Memory B cell (primary cell): ENCODE data around the gene ATP11A.
"Not testable (repeated sequence)": the region's sequence is repeated elsewhere in the genome, so short reads cannot be mapped to it uniquely, and the experiment has no call there.

Experiments used
- ATAC-seq: fragments of 150-1000 bp; cut with Tn5 transposase; 2 replicates; pipeline ENCODE4 v1.10.0; 2021; ENCODE audit warnings: low read depth, mild to moderate bottlenecking, moderate library complexity
- DNase-seq, 2 donors: peaks; one replicate each; pipeline ENCODE4 v3.0.0; 2022; ENCODE audit warnings: low spot score in 2 of 2
- H3K27ac Mint-ChIP-seq: one replicate; pipeline ENCODE4 v1.8.0; 2022; ENCODE audit warnings: mild to moderate bottlenecking, moderate library complexity, mixed read lengths
- H3K27me3 Mint-ChIP-seq: one replicate; pipeline ENCODE4 v1.8.0; 2022; ENCODE audit warnings: mixed read lengths
- H3K36me3 Mint-ChIP-seq: one replicate; pipeline ENCODE4 v1.8.0; 2022; ENCODE audit warnings: mild to moderate bottlenecking, mixed read lengths
- H3K4me1 Mint-ChIP-seq: one replicate; pipeline ENCODE4 v1.8.0; 2022; ENCODE audit warnings: mixed read lengths
- H3K4me3 Mint-ChIP-seq: one replicate; pipeline ENCODE4 v1.8.0; 2022; ENCODE audit warnings: mild to moderate bottlenecking, moderate library complexity, mixed read lengths
- H3K9me3 Mint-ChIP-seq: one replicate; pipeline ENCODE4 v1.8.0; 2022; ENCODE audit warnings: mixed read lengths

Gene ATP11A

DNA sequence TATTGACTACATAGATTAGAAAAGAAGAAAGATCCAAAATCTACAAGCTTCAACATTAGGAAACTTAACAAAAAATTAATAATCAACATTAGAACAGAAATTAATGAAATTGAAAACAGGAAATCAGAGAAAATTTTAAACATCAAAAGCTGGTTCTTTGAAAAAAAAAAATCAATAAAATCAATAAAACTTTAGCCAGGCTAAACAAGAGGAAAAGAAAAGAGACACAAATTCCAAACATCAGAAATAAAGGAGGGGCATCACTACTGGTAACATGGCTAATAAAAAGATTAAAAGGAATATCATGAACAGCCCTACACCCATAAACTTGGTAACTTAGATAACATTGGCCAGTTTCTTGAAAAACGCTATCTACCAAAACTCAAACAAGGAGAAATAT, 110.2 kb downstream of the ATP11A start:
- H3K36me3 Mint-ChIP-seq: peaks cover 18% of the 10 kb centered on the region
- no peak overlapping the region for H3K27ac Mint-ChIP-seq
- peaks cover 11% of the 10 kb centered on the region for H3K9me3 Mint-ChIP-seq
- DNase-seq (no peak), ATAC-seq (no peak)
- no peak overlapping the region for H3K4me3 Mint-ChIP-seq
- peaks cover 5% of the 10 kb centered on the region for H3K27me3 Mint-ChIP-seq
- peaks cover 10% of the 10 kb centered on the region for H3K4me1 Mint-ChIP-seq

DNA sequence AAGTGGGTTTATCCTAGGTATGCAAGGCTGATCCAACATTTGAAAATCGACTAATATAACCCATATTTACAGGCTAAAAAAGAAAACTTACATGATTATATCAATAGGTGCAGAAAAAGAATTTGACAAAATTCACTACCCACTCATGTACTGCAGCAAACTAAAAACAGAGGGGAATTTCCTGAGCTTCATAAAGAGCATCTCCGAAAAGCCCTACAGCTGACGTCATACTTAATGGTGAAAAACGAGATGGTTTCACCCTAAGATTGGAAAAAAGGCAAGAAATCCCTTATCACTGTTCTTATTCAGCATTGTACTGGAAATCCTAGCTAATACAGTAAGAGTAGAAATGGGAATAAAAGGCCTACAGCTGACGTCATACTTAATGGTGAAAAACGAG, 111.0 kb downstream of the ATP11A start:
- H3K27ac Mint-ChIP-seq, H3K27me3 Mint-ChIP-seq: not testable (repeated sequence)

DNA sequence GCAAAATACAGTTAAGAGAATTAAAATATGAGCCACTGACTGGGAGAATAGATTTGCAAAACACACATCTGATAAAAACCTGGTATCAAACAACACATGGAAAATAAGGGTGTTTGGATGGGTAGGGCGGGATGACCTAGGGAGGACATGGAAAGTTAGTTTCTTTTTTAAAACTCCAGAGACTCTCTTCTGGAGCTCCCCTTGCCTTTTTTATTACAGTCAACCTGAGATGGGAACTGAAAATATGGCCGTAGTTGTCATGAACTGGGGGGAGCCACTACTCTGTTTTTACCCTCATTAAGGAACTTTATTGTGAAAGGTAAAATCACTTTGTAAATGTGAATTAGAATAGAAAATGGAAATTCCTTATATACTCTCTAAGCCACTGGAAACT, 113.0 kb downstream of the ATP11A start:
- peaks cover 10% of the 10 kb centered on the region for H3K4me1 Mint-ChIP-seq
- ATAC-seq (no peak), DNase-seq (no peak)
- peak overlapping the region; percentile 45 for H3K27ac Mint-ChIP-seq
- H3K36me3 Mint-ChIP-seq: peaks cover 20% of the 10 kb centered on the region
- peaks cover 3% of the 10 kb centered on the region for H3K27me3 Mint-ChIP-seq
- peaks cover 9% of the 10 kb centered on the region for H3K9me3 Mint-ChIP-seq
- no peak overlapping the region for H3K4me3 Mint-ChIP-seq

More for the DNA sequence above, 111.0 kb downstream of the ATP11A start:
- DNase-seq, H3K4me1 Mint-ChIP-seq, H3K4me3 Mint-ChIP-seq: not testable (repeated sequence)
- H3K36me3 Mint-ChIP-seq: peaks cover 18% of the 10 kb centered on the region
- H3K9me3 Mint-ChIP-seq: peaks cover 11% of the 10 kb centered on the region
- peak; percentile 43 for ATAC-seq

DNA sequence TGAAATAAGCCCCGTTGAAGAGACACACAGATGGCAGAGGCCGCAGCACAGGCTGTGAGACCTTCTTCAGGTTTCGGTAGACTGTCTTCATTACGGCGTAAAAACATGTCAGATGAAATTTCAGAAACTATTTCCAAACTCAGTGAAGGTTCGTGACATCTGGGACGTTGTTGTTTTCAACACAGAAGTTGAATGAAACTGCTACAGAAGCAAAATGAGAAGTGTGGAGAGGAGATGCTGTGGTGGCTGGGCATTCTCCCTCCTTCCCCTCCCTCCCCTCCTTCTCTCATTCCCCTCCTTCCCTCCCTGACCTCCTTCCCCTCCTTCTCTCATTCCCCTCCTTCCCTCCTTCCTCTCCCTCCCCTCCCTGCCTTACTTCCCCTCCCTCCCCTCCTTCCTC, 113.6 kb downstream of the ATP11A start:
- Mint-ChIP-seq H3K27me3 (peaks cover 3% of the 10 kb centered on the region), H3K27ac (peak overlapping the region; percentile 74), H3K4me1 (peaks cover 10% of the 10 kb centered on the region), H3K9me3 (peaks cover 8% of the 10 kb centered on the region), H3K36me3 (peaks cover 21% of the 10 kb centered on the region), H3K4me3 (no peak overlapping the region)
- no peak for ATAC-seq
- no peak for DNase-seq

DNA sequence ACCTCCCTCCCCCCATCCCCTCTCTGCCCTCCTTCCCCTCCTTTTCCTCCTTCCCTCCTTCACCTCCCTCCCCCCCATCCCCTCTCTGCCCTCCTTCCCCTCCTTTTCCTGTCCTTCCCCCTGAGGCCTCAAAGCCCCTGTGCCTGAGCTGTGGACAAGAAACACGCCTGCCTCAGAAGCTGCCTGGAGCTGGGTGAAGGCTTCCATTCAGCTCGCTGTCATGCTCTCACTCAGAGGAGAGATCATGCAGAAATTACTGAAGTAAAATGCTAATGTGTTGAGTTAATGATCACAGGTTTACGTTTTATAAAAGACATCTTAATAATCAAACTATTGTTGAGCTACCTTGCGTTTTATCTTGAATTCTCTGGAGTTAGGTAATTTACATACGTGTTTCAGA, 114.5 kb downstream of the ATP11A start:
- H3K27me3 Mint-ChIP-seq: peaks cover 1% of the 10 kb centered on the region
- H3K4me3 Mint-ChIP-seq: no peak overlapping the region
- peaks cover 2% of the 10 kb centered on the region for H3K9me3 Mint-ChIP-seq
- peaks cover 10% of the 10 kb centered on the region for H3K4me1 Mint-ChIP-seq
- DNase-seq (no peak), ATAC-seq (no peak)
- peaks cover 17% of the 10 kb centered on the region for H3K36me3 Mint-ChIP-seq
- H3K27ac Mint-ChIP-seq: no peak overlapping the region

DNA sequence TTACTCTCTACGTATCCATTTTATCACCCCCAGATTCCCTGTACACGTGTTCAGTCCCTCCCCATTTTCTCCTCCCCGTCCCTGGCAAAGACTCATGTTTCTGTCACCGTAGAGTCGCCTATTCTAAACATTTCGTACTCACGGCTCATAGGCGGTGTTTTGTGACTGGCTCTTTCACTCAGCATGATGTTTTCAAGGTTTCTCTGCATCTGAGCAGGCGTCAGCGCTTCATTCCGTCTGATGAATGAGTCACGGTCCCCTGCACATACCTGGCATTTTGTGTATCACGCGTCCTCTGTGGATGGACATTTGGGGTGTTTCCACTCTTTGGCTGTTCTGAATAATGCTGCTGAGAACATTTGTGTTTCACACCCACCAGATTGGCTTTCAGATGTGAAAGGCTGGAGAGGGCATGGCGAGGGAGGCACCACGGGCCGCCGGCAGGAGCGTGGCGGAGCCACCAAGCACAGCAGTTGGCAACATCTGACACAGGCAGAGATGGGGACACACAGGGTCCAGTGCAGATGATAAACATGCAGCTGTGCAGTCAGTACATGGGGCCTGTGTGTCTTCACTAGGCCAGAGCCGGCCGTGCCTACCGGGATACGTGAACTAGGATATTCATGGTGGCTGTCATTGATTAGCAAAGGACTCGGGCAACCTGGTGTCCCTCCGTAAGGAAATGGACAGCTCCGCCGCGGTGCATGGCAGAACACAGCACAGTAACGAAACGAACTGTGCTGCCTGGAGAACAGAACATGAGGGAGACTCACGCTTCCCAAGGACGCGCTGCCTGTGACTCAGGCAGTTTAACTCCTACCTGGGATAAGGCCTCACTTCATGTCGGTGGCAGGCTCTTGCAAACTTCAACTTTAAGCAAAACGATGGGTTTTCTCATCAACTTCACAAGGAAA, 117.2 kb downstream of the ATP11A start:
- ATAC-seq (no peak), DNase-seq (no peak)
- Mint-ChIP-seq H3K36me3 (peaks cover 23% of the 10 kb centered on the region), H3K27ac (no peak overlapping the region), H3K27me3 (no peaks in the 10 kb centered on the region), H3K9me3 (no peaks in the 10 kb centered on the region), H3K4me1 (peaks cover 8% of the 10 kb centered on the region), H3K4me3 (no peak overlapping the region)

DNA sequence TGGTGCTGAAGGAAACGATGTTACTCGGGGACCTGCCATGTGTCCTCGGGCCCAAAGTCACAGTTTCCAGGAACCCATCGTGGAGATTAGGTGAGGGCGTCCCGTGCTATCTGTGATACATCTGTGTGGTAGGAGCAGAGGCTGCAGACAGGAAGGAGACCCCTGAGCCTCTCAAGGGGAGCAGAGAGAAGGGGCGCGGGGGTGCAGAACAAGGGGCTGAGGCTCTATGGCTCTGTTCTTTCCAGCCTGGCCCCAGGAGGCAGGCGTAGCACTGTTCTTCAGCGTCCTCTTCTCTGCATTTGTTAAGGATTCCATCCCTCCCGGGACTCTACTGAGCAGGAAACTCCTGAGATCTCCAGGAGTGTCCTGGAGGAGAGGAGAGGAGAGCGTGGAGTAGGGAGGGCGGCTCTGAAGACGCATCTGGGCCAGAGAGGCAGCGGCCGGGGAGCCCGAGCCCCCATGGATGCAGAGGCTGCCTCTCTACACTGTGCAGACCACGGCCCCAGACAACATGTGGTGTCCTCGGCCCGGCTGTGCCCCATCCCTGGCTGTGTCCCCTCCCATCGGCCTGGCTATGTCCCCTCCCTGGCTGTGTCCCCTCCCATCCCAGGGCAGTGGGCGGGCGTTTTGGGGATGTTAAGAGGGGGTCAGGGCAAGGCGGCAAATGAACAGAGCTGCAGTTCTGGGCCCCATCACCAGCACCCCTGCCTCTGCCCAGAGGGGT, 118.0 kb downstream of the ATP11A start:
- H3K4me3 Mint-ChIP-seq: no peak overlapping the region
- peaks cover 2% of the 10 kb centered on the region for H3K4me1 Mint-ChIP-seq
- ATAC-seq (no peak), DNase-seq (no peak)
- no peaks in the 10 kb centered on the region for H3K27me3 Mint-ChIP-seq
- peaks cover 26% of the 10 kb centered on the region for H3K36me3 Mint-ChIP-seq
- no peaks in the 10 kb centered on the region for H3K9me3 Mint-ChIP-seq
- no peak overlapping the region for H3K27ac Mint-ChIP-seq

DNA sequence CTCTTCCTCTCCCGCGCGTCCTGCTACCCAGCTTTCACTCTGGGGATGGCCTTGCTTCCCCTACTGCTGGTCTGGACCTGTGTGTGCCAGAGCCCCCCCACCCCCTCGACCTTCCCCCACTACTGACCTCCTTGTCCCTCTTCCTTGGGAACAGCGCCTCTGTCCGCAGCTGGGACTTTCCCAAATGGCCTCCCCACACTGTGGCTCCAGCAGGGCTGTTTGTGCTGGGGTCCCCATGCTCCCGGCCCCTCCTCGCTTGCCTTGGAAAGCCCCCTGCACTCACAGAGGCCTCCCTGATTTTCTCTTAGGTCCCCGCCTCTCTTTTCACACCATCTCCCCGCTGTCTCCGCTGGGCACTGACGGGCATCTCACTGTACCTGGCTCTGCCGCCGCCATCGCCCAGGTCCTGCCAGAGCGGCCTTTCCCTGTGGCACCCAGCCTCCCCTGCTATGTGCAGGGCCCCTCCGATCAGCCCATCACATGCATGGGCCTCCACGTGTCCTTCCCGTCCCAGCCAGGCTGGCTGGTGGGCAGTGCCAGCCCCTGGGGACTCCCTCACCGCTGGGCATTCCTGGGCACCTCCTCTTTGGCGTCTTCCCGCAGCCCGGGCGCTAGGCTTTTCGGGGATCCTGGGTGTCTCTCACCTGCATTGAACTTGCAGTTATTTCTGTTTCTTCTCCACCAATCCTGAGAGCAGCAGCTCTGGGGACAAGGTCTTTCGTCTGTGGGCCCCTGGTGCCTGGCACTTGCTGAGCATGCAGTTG, 118.7 kb downstream of the ATP11A start:
- Mint-ChIP-seq H3K9me3 (no peaks in the 10 kb centered on the region), H3K4me3 (no peak overlapping the region), H3K27ac (no peak overlapping the region), H3K27me3 (no peaks in the 10 kb centered on the region), H3K36me3 (peaks cover 28% of the 10 kb centered on the region), H3K4me1 (peaks cover 2% of the 10 kb centered on the region)
- no peak for DNase-seq
- no peak for ATAC-seq

DNA sequence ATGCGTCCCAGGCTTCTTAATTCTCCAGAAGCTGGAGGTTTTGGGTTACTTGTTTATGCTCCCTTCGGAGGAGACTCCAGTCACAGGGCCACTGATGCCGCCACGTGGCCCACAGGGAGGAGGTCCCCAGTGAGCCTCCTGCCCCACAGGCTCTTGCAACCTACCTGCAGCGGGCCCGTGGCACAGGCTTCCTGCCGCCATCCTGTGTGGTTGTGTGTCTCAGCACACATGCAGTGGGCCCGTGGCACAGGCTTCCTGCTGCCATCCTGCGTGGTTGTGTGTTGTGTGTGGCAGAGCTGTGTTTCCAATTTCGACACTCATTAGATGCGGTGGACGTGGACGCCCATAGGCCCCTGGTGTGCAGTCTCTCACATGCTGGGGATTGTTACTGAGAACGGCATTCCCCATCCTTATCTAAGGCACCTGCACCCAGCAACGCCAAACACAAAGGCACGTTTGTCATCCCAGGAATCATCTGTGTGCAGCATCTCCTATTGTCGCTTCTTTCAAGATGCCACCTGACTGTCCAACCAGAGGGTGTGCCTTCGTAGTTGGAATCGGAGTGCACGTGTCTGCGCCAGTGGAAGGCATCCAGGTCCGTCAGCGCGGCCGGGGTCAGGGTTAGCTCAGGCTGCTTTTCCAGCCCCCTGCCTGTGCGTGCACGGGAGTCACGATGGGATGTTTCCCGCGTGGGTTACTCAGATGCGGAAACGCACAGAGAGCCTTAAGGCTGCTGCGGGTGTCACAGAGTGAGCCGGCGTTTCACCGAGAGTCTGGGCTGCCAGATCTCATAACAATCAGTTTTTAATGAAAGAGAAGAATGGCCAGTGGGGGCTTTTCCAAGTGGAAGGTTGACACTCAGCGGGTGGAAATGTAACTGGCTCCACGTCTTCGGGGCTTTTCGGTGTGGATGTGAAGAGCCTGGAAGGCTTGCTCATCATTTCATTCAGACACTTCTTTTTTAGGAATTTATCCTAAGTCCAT, 119.8 kb downstream of the ATP11A start:
- no peak for DNase-seq
- H3K4me1 Mint-ChIP-seq: peaks cover 2% of the 10 kb centered on the region
- peaks cover 32% of the 10 kb centered on the region for H3K36me3 Mint-ChIP-seq
- no peak overlapping the region for H3K27ac Mint-ChIP-seq
- H3K27me3 Mint-ChIP-seq: no peaks in the 10 kb centered on the region
- no peaks in the 10 kb centered on the region for H3K9me3 Mint-ChIP-seq
- no peak overlapping the region for H3K4me3 Mint-ChIP-seq
- no peak for ATAC-seq

DNA sequence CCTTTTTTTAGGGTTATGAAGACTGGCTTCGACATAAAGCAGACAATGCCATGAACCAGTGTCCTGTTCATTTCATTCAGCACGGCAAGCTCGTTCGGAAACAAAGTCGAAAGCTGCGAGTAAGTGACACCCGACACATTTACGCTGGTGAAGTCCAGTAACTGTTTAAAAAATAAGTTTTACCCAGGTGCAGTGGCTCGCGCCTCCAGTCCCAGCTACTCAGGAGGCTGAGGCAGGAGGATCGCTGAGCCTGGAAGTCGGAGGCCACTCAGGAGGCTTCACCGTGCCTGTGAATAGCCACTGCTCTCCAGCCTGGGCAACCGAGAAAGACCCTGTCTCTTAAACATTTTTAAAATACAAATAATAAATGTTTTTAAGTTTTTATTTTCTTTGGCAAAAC, 120.8 kb downstream of the ATP11A start:
- no peaks in the 10 kb centered on the region for H3K27me3 Mint-ChIP-seq
- H3K36me3 Mint-ChIP-seq: peaks cover 39% of the 10 kb centered on the region

DNA sequence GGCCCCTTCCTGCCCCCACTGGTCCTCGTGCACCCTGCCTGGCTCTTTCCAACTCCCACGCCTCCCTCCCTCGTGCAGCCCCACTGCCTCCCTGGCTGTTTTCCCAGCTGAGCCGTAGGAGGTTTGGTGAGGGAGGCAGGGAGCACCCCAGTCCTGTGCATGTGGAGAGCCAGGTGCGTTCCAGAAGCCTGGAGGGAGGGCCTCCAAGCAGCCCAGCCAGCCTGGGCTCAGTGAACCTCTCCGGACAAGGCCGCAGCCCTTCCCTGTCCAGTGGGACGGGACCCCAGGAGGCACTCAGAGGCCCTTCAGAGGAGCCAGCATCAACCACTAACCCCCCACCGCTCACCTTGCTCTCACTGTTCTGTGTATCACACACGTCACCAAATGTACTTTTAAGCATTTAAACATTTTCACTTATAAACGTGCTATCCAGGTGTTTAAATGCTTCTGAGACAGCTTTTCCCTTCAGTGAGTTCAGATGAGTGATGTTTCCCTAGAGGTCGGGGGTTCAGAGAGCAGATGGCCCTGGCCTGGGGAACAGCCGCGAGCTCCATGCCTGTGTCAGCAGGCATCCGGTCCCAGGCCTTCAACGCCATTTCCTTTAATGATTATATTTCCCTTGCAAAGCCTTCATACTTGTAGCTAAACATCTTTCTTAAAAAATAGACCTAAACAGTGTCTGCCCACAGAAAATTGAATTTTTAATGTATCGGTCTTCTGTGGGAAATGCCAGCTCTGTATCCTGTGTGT, 122.6 kb downstream of the ATP11A start:
- peaks cover 42% of the 10 kb centered on the region for H3K36me3 Mint-ChIP-seq
- DNase-seq (no peak), ATAC-seq (no peak)
- no peaks in the 10 kb centered on the region for H3K9me3 Mint-ChIP-seq
- H3K4me1 Mint-ChIP-seq: peaks cover 2% of the 10 kb centered on the region
- H3K27me3 Mint-ChIP-seq: no peaks in the 10 kb centered on the region
- no peak overlapping the region for H3K27ac Mint-ChIP-seq
- H3K4me3 Mint-ChIP-seq: no peak overlapping the region

More for the DNA sequence above, 120.8 kb downstream of the ATP11A start:
- no peaks in the 10 kb centered on the region for H3K9me3 Mint-ChIP-seq
- peaks cover 2% of the 10 kb centered on the region for H3K4me1 Mint-ChIP-seq
- H3K27ac Mint-ChIP-seq: no peak overlapping the region
- no peak overlapping the region for H3K4me3 Mint-ChIP-seq
- DNase-seq (no peak), ATAC-seq (no peak)

DNA sequence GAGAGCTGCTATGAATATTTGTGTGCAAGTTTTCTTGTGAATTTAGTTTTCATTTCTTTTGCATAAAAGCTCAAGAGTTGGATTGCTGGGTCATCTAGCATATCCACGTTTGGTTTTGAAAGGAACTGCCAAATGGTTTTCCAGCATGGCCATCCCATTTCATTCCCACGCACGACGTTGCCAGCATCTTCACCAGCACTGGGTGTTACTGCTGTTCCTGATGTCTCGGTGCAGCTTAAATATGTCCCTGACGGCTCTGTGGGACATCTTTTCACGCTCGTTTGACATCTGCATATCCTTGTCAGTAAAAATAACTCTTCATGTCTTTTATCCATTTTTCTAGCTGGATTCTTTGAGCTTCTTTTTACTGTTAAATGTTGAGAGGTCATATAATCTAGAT, 123.7 kb downstream of the ATP11A start:
- H3K4me1 Mint-ChIP-seq: peaks cover 2% of the 10 kb centered on the region
- no peak overlapping the region for H3K27ac Mint-ChIP-seq
- no peaks in the 10 kb centered on the region for H3K9me3 Mint-ChIP-seq
- no peak overlapping the region for H3K4me3 Mint-ChIP-seq
- ATAC-seq (no peak), DNase-seq (no peak)
- peaks cover 49% of the 10 kb centered on the region for H3K36me3 Mint-ChIP-seq
- H3K27me3 Mint-ChIP-seq: no peaks in the 10 kb centered on the region
